ENCODE results near the gene PLCL1.

The PLCL1 gene

DNA sequence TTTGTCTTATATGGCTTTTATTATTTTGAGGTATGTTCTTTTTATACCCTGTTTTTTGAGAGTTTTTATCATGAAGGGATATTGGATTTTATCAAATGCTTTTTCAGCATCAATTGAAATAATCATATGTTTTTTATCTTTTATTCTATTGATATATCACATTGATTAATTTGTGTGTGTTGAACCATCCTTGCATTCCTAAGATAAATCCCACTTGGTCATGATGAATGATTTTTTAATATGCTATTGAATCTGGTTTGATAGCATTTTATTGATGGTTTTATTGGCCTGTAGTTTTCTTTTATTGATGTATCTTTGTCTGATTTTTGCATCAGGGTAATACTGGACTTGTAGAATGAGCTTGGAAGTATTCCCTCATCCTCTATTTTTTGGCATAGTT is 160.3 kb downstream of the PLCL1 start:
- no peak for DNase-seq

DNA sequence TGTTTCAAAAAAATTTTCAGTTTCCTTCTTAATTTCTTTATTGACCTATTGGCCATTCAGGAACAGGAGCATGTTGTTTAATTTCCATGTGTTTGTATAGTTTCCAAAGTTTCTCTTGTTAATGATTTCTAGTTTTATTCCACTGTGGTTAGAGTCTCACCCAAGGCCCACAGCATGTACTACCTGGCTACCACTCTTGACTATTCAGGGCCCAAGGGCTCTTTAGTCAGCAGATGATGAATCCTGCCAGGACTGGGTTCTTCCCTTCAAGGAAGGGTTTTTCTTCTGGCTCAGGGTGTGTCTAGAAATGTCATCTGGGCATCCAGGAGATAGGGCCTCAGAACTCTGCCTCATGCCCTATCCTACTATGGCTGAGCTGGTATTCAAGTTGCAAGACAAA is 161.4 kb downstream of the PLCL1 start:
- no peak for DNase-seq

GRCh38 chr2:197969391-197969893 is 165.0 kb downstream of the PLCL1 start:
- DNase-seq = no peak

- no peak for DNase-seq
Measured at GRCh38 chr2:197972061-197972460, 167.7 kb downstream of the PLCL1 start.

DNA sequence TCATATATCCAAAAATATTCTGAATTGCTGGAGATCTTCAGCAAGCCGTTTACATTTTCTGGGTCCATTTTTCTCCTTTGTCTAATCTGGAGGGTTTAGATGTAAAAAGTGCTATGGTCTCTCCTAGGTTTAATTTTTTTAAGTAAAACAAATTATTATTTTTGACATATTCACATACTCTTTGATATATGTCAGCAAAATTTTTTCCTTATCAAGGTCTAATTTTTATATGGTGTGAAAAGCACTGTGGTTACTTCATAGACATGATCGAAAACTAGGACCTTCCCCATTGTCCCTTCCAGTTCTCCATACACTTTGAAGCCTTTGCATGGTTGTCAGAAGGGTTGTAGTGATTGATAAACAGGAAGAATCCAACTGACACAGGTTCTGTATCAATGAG is 168.2 kb downstream of the PLCL1 start:
- no peak for DNase-seq

- no peak for DNase-seq
Measured at GRCh38 chr2:197973772-197974171, 169.4 kb downstream of the PLCL1 start.

- no peak for DNase-seq
Measured at GRCh38 chr2:197975931-197976519, 171.6 kb downstream of the PLCL1 start.

GRCh38 chr2:197978971-197979370 is 174.6 kb downstream of the PLCL1 start:
- DNase-seq = no peak

- no peak for DNase-seq
Measured at GRCh38 chr2:197982565-197982964, 178.2 kb downstream of the PLCL1 start.

- DNase-seq = no peak
Measured at GRCh38 chr2:197985029-197985638, 180.7 kb downstream of the PLCL1 start.

- DNase-seq = no peak
Measured at GRCh38 chr2:197986977-197987376, 182.6 kb downstream of the PLCL1 start.

DNA sequence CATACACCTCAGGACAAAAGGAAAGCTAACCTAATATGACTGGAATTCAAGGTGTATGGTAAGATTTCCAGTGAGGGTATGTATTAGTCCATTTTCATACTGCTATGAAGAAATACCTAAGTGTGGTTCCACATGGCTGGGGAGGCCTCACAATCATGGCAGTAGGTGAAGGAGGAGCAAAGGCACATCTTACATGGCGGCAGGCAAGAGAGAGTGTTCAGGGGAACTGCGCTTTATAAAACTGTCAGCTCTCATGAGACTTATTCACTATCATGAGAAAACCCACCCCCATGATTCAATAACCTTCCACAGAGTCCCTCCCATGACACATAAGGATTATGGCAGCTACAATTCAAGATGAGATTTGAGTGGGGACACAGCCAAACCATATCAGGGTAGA is 186.0 kb downstream of the PLCL1 start:
- DNase-seq = no peak

DNA sequence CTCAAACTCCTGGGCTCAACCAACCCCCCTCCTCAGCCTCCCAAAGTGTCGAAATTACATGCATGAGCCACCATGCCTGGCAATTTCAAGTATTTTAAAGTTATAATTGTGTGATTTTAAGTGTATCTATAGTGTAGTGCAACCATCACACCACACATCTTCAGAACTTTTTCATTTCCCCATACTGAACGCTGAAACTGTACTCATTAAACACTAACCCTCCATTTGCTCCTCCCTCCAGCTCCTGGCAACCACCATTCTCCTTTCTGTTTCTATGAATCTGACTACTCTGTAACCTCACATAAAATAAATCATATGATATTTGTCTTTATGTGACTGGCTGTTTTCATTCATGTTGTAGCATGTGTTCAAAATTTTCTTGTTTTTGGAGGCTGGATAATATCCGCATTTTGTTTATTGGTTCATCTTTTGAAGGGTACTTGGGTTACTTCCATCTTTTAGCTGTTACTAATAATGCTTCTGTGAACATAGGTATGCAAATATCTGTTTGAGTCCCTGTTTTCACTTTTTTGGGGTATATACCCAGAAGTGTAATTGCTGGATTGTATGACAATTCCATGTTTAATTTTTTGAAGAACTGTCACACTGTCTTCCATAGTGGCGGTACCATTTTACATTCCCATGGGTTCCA is 188.2 kb downstream of the PLCL1 start:
- peak; percentile 20 for DNase-seq

DNA sequence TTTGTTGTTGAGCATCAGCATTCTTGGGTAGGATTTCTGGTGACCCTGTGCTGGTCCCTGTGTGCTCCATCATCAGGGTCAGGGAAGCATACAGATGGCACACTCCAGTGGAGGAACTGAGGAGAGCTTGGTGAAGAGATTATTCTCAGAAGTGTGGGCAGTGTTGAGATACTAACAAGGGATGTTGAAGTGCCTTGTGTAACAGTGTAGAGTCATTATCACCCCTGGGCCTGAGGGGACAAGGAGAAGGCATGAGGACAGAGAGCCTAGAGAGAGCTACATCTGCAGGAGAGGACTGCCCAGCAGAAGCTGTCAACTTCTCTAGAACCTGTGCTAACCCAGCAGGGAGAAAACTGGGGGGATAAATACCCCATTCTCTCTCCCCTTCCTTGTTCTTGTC is 189.0 kb downstream of the PLCL1 start:
- DNase-seq = no peak

- DNase-seq = peak; percentile 32
Measured at GRCh38 chr2:197993830-197994229, 189.4 kb downstream of the PLCL1 start.

- DNase-seq = no peak
Measured at GRCh38 chr2:197994751-197995150, 190.4 kb downstream of the PLCL1 start.

GRCh38 chr2:197996583-197996982 is 192.2 kb downstream of the PLCL1 start:
- no peak for DNase-seq

DNA sequence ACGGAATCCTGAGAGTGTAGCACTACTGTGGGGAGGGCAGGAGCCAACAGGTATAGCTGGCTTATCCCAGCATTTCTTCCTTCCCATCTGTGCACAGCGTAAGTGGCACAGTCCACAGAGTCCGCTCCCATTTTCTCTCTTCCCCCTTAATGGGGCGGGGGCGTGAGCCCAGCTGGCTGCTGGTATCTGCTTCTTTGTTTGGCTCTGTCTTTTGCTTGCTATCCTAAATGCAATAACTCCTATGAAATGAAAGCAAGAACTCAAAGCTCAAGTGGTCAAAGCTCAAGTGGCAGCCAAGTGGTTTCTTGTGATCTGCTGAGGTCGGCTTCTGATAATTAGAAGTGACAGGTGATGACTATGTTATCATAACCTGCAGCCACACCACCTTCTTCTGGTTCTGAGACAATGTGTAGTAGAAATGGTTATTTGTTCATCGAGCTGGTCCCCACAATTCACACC is 192.7 kb downstream of the PLCL1 start:
- no peak for DNase-seq

DNA sequence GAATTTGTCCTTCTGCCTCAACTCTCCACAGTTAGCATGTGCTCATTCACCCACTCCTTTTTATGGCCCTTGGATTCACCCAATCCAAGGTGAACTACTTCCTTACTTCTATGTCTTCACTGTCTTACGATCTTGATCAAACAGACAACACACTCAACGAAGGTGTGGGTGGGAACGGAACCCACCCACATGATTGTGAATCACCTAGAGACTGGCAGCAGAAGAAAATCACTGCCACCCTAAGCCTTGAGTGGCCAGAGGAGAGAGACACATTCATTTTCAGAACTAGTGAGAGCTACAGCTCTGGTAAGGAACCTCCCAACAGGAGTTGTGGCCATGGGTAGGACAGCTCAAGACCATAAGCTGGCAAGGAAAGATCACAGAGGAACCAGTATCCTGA is 194.3 kb downstream of the PLCL1 start:
- no peak for DNase-seq

GRCh38 chr2:198000417-198000816 is 196.0 kb downstream of the PLCL1 start:
- no peak for DNase-seq

DNA sequence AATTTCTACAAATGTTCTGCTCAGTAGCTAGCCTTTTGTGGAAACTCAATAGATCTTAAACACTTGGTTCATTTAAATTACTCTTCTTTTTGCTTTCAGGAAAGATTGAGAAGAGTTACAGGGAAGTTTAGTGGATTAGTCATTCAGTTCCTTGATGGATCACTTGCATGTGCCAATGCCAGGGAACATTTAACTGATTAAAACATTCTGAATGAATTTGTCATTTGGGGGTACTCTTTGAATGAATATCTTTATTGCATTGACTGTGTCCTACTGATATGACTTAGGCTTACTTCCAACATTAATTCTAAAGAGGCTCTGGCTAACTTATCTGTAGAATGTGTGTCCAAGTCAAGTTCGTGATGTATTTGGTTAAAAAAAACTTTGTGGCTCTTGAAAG is 199.8 kb downstream of the PLCL1 start:
- DNase-seq = peak; percentile 9

- peak; percentile 45 for DNase-seq
Measured at GRCh38 chr2:198004921-198005829, 200.8 kb downstream of the PLCL1 start.

GRCh38 chr2:198006733-198007132 is 202.3 kb downstream of the PLCL1 start:
- DNase-seq = no peak
